AG10803 (cell line): ENCODE data around the gene SLAMF1.

Source experiments
- DNase-seq: peaks from one replicate; pipeline ENCODE4 v3.0.0; 2010; ENCODE audit warnings: low read depth
- H3K4me3 ChIP-seq: 2 replicates; pipeline ENCODE4 v1.5.1; 2011; ENCODE audit warnings: mild to moderate bottlenecking, low read length, control low read depth
- TF ChIP-seq, protein P1 (sequence below): conservative IDR thresholded peaks from 2 replicates; pipeline ENCODE4 v1.5.1; 2011; ENCODE audit warnings: mild to moderate bottlenecking, low read length, control low read depth, inconsistent platforms

Gene SLAMF1

DNA sequence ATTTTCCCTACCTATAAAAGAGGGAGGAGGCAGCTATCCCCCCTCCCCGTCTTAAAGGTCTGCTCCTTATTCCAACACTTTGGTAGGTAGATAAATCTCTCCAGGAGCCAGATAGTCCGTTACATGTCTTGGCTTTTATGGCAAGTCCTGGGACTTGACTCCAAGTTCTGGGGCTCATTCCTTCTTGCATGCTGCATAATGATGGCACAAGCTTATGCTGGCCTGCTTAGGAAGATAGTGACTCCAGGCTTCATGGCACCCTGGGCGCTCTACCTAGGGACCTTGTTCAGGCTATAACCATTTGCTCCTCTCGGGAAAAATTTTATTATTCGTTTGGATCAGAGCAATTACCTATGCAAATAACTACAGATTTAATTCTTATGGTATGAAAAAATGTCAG lies 3.7 kb downstream of the SLAMF1 start:
- no peak overlapping the region for H3K4me3 ChIP-seq
- no peak for DNase-seq
- TF ChIP-seq, protein P1, sequence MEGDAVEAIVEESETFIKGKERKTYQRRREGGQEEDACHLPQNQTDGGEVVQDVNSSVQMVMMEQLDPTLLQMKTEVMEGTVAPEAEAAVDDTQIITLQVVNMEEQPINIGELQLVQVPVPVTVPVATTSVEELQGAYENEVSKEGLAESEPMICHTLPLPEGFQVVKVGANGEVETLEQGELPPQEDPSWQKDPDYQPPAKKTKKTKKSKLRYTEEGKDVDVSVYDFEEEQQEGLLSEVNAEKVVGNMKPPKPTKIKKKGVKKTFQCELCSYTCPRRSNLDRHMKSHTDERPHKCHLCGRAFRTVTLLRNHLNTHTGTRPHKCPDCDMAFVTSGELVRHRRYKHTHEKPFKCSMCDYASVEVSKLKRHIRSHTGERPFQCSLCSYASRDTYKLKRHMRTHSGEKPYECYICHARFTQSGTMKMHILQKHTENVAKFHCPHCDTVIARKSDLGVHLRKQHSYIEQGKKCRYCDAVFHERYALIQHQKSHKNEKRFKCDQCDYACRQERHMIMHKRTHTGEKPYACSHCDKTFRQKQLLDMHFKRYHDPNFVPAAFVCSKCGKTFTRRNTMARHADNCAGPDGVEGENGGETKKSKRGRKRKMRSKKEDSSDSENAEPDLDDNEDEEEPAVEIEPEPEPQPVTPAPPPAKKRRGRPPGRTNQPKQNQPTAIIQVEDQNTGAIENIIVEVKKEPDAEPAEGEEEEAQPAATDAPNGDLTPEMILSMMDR, result no peak

DNA sequence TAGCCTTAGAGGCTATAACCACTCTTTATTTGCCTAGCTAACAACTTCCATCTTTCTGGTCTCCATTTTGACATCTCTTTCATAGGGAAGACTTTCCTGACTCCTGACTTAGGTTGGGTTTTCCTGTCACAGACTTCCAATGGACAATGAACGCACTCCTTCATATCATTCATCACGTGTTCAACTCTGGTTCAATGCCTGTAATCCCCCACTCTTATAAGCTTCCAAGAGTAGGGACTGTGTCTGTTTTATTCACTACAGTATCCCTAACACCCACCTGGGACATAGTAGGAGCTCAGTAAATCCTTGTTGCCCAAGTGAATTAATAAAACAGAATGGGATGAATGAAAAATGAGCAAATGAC lies 4.6 kb downstream of the SLAMF1 start:
- TF ChIP-seq, protein P1, result no peak
- DNase-seq, result no peak
- no peak overlapping the region for H3K4me3 ChIP-seq

DNA sequence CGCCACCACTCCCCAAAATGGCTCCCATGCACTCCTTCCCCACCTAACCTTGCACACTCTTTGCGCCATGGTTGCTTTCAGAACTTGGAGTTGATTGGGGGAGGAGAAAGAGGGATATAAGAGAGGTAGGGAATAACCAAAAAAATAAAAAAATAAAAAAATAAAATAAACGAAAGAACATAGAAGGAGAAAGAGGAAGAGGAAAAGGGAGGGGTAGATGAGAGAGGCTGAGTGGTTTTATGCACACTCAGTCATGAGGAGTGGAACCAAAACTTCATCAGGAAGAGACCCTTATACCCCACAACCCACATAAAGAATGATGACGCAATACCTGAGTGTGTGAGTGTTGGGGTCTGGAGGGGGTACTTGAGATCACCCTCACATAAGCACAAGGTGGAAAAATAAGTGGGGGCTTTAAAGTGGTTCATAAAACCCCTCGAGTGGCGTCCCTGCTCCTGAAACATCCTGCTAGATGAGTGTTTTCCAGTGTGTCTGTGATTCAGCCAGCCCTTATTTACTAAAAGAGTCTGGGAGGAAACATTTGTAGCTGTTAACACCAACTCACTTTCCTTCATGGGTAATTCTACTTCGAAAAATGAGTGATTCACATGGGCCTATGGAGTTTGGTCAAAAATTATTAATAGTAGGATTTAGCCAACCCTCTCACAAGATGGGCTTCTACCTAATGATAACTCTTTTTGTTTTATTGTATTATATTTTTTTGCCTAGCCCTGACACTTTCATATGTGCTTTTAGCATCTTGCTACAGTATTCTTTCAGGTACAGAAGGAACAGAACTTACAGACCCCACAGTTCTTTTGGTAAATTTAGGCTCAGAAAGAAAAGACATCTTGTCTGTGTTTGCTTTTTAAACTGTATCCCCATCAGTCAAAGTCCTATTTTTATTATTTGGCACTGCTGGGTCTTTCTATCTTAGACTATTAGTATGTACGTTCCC lies 5.2 kb downstream of the SLAMF1 start:
- TF ChIP-seq, protein P1, result no peak
- DNase-seq, result no peak
- H3K4me3 ChIP-seq, result no peak overlapping the region

DNA sequence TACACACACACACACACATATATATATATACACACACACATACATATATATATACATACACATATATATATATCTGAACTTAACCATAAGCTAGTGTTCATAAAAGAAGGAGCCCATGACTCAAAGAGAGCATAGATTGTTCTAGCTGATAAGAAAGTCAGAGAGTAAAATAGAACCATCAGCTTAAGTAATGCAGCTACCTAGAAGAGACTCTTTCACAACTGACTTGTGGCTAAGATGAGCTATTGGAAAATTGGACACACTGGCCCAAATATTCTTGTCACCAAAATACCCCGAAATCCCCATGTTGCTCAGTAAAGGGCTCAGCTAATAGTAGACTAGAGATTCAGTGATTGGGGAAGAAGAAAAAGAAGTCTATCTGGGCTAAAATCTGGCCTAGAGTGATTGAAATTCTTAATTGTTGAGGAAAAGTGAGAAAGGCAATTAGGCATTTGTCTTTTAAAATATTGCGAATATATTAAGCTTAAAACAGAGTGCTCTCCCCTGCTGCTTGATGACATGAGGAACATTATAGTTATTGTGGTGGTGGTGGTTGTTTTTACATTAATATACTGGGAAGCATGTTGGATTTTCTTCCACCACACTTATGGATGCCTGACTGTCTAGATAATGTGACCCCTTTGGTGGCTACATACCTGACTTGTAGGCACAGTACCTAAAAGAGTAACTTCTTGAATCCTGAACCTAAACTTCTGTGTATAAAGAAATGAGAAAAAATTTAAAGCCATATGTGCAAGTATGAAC lies 6.3 kb downstream of the SLAMF1 start:
- TF ChIP-seq, protein P1, result no peak
- DNase-seq, result no peak
- no peak overlapping the region for H3K4me3 ChIP-seq

DNA sequence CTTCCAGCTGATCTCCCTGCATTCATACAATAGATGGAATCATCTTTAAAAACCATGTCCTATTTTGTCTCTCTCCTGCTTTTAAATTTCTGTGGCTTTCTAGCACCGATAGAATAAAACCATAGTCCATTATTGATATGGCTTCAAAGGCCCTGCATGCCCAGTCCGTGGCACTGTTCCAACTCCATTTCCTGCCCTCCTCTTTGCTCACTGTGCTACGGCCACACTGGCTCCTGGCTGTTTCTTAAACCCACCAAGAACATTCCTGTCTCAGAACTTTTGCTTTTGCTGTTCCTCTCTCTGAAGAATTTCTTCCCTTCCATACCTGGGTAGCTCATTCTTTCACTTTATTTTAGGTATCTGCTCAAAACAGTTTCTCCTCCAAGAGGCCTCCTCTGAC lies 7.2 kb downstream of the SLAMF1 start:
- no peak for DNase-seq
- no peak overlapping the region for H3K4me3 ChIP-seq
- TF ChIP-seq, protein P1, result no peak

DNA sequence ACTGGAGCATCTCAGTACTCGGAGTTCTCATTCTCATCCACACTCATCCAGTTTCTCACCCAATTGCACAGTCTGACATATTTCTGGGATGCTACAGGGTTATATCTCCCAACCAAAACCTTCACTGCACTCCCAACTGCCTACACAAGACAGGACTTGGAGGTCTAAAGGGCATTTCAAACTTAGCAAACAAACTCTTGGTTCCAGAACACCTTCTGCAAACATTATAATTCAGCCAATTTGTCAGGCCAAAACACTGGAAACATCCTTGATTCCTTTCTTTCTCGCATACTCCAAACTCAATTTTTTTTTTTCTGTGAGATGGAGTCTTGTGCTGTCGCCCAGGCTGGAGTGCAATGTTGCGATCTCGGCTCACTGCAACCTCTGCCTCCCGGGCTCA lies 7.9 kb downstream of the SLAMF1 start:
- DNase-seq, result no peak
- H3K4me3 ChIP-seq, result no peak overlapping the region
- TF ChIP-seq, protein P1, result no peak

DNA sequence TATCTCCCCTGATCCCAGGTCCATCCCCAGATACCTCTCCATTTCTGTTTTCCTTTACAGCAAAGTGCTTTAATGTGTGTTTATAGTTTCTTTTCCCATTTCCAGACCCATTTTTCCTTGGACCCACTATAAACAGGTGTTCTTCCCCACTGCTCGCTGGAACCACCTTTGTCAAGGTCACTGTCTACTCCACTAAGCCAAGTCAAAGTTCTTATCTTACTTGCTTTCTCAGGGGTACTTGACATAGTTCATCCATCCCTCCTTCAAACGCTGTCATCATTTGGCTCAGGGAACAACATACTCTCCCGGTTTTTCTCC lies 8.3 kb downstream of the SLAMF1 start:
- DNase-seq, result no peak
- TF ChIP-seq, protein P1, result no peak
- no peak overlapping the region for H3K4me3 ChIP-seq
